ENCODE measurements around the gene DBET.
"Not testable (repeated sequence)": the region's sequence is repeated elsewhere in the genome, so short reads cannot be mapped to it uniquely, and the experiment has no call there.

The DBET gene

DNA sequence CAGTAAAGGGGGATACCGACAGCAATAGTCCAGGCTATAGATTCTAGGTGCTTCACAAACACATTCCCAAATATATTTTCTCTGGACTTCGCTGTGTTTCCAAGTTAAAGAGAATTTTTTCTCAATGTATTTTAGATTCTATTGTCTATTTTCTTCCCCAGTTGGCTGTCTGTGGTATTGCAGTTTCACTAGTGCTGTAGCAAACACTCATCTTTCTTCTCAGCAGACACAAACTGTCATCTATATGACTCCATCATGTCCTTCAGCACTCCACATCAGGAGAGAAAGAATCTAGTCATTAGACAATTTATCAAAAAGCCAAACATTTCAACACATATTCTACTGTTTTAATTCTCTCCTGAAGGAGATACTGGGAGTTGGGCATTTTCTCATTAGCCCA, at the start of gene DBET:
Gene DBET, plus strand, starts transcription at position 161 of the 400 bp plus-strand sequence.
- DNase-seq (ENCODE audit: low spot score), result not testable (repeated sequence)

DNA sequence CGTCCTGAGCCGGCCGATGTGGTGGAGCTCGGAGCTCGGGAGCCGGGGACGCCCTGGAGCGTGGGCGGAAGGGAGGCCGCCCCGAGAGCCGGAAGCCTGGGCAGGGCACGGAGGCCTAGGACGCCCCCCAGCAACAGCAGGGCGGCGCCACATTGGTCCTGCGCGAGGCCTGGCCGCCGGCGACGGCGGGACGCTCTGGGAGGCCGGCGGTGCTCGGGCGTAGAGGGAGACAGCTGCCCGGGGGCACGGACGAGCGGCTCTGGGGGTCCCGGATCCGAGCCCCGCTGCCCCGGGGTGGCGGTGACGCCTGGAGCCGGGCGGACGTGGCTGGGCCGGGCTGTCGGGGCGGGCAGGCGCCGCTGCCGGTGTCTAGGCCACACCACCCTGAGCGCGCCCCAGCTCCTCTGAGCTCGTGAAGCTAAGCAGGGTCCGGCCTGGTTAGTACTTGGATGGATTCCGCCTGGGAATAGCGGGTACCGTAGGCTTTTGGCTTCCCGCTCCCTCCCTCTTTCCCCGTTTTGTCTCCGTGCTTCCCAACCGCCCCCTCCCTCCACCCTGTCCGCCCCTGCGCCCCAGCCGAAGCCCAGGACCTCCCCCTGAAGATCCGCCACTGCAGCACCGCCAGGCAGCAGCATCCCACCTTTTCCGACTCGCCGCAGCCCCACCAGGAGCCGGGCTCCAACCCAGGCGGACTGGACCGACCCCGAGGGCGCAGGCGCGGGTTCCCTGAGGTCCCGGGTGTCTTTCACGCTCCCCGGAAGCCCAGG, 49.3 kb upstream of the DBET start:
- DNase-seq (ENCODE audit: low spot score), result no peak

DNA sequence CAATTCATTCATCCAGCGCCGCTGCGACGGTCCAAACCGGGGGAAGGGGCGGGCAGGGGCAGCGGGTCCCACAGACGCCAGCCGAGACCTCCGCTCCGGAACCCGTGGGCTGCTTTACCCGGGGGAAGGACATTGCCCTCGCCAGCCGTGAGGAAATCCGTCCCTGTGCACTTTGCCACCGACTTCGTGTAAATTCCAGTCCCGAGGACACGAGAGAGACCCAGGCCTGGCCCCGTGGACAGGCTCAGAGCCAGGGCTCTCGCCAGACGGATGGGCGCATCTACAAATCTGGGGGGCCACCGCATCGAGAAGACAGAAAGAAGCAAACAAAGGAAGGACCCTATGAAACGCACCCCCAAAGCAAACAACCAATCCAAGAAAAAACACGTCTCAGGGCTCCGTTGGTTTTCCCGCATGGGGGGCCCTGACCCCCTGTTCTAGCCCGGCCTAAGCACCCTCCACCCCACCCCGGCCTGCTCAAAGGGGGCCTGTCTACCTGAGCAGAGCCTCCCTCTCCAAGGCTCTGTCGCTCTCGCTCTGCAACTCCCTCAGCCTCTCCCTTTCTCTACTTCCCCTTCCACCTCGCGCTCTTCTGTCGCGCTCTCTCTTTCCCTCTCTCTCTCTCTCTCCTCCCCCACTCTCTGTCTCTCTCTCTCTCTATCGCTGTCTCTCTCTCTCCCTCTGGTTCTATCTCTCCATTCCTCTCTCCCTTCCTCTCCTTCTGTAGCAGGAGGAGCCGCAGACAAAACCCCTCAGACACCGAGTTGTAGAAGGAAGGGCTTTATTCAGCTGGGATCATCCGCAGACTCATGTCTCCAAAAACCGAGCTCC, 48.5 kb upstream of the DBET start:
- DNase-seq (ENCODE audit: low spot score), result no peak

DNA sequence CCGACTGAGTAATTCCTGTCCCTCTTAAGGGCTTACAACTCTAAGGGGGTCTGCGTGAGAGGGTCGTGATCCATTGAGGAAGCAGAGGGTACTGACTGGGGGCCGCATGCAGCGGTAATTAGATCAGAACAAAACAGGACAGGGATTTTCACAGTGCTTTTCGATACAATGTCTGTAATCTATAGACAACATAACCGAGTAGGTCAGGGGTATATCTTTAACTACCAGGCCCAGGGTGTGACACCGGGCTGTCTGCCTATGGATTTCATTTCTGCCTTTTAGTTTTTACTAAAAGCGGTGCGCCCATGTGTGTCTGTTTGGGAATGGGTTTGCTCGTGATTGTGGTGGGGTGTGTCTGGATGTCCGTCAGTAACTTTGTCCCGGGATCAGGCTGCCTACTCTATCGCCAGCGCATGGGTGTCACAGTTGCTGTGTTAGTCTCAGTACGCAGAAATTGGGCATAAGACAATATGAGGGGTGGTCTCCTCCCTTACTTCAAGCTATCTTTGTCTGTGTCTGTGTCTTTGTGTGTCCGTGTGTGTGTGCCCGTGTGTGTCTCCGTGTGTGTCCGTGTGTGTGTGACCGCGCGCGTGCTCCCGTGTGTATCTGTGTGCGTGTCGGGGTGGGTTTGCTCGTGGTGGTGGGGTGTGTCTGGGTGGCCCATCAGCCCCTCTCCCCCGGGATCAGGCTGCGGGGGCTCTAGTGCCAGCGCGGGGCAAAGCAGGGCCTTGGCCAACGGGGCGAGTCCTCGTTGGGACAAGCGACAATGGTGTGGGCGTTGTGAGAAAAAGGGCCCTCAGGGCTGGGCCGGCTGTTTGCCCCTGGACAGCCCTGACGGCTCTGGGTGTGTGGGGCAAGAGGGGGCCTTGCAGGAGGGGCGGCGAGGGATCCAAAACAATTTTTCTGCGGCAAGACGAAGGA, 47.7 kb upstream of the DBET start:
- DNase-seq (ENCODE audit: low spot score), result no peak

DNA sequence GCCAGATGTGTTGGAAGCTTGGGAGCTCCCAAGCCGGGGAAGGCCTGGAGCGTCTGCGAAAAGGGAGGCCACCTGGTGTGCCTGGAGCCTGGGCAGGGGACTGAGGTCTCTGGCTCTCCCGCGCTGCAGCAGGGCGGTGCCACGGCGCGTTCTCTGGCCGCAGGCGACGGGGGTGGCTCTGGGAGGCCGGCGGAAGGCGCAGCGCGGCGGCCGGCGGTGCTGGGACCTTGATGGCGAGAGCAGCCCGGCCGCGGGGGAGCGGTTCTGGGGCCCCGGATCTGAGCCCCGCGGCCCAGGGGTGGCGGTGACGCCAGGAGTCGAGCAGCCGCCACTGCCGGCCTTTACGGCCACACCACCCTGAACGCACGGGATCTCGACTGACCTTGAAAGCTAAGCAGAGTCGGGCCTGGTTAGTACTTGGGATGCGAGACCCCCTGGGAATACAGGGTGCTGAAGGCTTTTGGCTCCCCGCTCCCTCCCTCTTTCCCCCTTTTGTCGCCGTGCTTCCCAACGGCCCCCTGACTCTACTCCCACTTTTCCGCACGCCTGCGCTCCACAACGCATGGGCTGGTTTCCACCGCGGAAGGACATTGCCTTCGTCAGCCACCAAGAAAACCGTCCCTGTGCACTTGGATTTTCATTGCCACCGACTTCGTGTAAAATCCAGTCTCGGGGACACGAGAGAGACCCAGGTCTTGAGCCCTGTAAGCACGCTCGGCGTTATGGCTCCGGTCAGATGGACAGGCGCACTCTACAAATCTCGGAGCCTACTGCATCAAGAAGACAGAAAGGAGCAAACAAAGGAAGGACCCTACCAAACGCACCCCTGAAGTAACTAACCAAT, 46.7 kb upstream of the DBET start:
- no peak for DNase-seq (ENCODE audit: low spot score)

DNA sequence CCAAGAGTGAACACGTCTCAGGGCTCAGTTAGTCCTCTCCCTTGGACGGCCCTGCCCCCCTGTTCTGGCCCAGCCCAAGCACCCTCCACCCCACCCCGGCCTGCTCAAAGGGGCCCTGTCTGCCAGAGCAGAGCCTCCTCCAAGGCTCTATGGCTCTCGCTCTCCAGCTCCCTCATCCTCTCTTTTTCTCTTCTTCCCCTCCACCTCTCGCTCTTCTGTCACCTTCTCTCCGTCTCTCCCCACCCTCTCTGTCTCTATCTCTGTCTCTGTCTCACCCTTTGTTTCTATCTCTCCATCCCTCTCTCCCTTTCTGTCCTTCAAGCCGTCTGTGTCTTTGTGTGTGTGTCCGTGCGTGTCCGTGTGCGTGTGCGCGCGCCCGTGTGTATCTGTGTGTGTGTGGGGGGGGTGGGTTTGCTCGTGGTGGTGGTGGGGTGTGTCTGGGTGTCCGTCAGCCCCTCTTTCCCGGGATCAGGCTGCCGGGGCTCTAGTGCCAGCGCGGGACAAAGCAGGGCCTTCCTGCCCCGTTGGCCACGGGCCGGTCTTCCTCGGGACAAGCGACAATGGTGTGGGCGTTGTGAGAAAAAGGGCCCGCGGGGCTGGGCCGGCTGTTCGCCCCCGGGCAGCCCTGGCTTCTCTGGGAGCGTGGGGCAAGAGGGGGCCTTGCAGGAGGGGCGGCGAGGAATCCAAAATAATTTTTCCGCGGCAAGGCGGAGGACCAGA, 45.9 kb upstream of the DBET start:
- no peak for DNase-seq (ENCODE audit: low spot score)

DNA sequence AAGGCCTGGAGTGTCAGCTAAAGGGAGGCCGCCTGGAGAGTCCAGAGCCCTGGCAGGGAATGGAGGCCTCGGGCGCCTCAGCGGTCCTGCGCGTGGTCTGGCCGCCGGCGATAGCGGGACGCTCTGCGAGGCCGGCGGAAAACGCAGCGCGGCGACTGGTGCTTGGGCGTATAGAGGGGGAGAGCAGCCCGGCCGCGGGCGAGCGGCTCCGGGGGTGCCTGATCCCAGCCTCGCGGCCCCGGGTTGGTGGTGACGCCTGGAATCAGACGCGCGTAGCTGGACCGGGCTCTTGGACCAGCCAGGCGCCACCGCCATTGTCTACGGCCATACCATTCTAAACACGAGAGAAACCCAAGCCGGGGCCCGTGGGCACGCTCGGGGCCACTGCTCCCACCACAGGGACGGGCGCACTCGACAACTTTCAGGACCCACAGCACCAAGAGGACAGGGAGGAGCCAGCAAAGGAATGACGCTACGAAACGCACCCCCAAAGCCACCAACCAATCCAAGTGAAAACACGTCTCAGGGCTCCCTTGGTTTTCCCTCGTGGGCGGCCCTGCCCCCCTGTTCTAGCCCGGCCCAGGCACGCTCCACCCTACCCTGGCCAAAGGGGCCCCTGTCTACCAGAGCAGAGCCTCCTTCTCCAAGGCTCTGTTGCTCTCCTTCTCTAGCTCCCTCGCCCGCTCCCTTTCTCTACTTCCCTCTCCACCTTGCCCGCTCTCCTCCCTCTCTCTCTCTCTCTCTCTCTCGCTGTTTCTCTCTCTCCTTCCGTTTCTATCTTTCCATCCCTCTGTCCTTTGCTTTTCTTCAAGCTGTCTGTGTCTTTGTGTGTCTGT, 45.1 kb upstream of the DBET start:
- no peak for DNase-seq (ENCODE audit: low spot score)

DNA sequence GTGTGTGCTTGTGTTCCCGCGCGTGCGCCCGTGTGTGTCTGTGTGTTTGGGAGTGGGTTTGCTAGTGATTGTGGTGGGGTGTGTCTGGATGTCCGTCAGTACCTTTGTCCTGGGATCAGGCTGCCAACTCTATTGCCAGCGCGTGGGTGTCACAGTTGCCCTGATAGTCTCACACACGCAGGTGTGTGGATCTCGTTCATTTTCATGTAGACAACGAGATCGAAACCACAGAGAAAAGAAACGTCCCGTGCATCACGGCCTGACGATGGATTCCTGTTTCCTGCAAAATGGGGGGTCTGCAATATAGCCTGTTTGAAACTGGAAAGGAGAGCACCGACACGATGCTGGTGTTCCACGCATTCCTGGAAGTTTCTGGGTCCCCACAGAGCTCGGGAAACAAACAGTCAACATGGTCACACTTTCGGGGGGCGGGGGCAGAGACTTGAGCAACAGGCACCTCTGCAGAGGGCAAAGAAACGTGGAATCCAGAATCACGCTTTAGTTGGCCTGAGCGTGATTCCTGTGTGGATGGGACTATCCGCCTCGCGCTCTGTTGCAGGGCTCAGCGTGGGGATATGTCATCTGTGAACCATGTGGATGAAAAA, 44.3 kb upstream of the DBET start:
- DNase-seq (ENCODE audit: low spot score), result not testable (repeated sequence)

DNA sequence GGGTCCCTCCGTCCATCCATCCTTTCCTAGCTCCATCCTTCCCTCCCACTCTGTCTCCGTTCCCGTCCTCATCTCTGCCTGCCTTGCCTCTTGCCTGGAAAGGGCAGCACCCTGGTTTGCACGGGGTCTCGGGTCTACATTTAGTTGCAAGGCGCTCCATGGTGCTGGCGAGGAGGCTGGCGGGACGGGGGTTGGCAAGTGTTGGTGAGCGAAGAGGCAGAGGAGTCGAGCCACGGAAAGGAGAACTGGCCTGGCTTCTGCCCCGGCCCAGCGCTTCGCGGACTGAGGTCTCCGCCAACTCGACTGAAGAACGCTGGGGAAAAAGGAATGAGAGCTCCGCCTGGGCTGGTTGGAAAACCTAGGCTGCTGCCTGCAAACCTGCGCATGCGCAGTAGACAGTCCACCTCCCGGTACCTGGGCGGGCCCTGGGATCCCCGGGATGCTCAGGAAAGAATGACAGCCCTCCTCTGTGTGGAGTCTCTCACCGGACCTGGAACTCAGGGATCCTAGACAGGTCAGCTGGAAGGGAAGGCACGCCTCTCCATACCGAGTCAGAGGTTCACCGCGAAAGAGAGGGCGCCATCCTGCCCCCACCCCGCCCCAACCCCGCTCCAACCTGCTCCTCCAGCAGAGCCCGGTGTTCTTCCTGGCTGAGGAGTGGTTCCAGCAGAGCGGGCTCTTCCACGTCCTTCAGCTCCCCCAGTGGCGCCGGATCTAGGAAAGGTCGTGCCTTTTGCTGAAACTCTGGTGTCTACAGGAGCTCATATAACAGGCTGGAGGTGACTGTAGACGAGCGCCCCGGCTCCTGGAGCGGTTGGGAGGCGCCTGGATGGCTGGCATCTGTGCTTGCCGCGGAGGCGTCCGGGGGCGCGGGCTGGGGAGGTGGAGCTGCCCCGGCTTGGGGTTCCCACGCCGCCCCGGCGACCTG, 43.2 kb upstream of the DBET start:
- no peak for DNase-seq (ENCODE audit: low spot score)

DNA sequence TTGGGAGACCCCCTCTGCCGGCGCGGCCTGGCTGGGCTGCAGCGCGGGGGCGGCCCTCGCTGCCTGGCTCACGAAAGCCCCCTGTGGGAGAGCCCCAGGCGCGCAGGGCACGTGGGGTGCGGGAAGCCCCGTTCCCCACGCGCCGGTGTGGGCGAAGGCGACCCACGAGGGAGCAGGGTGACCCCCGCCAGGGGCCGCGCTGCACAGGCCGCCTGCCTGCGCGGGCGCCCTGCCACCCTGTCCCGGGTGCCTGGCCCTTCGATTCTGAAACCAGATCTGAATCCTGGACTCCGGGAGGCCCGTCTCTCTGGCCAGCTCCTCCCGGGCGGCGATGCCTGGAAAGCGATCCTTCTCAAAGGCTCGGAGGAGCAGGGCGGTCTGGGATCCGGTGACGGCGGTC, 42.3 kb upstream of the DBET start:
- DNase-seq (ENCODE audit: low spot score), result not testable (repeated sequence)

DNA sequence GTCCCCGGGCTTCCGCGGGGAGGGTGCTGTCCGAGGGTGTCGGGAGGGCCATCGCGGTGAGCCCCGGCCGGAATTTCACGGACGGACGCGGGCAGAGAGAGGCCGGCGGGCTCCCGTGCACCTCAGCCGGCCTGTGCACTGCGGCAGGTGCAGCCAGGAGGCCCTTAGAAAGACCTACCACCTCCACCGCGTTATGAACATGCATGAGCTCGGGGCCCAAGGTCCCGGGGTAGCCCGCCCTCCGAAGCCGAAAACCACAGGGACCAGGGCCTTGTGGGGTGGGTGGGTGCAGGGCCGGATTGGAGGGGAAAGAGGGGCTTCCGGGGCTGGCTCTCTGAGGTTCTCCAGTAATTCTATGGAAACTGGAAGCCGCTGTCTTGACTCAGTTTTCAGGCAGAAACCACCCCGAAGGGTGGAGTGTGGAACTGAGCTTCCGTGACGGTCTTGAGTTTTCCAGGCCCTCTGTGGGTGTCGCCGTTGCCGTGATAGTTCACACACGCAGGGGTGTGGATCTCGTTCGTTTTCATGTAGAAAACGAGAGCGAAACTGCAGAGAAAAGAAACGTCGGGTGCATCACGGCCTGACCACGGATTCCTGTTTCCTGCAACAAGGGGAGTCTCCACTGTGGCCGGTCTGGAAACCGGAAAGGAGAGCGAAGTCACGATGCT, 41.6 kb upstream of the DBET start:
- DNase-seq (ENCODE audit: low spot score), result not testable (repeated sequence)

DNA sequence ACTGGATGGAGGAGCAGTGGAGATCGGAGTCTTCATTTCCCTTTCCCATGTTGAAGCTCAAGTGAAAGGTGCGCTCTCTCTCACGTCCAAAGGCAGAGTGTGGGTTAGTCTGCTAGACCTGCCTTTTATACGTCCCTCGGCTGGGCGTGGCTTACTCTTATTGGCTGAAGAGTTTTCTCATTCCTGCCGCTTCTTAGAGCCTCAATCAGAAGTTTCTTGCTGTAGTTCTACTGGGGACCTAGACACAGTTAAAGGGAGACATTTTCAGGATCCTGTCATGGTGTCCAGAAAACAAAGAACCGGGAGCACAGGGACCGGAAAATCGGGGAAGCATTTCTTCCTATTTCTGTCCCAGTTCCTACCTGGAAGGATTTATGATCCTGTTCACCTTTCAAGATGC, 37.1 kb upstream of the DBET start, which contains the start of gene FRG2:
Gene FRG2, minus strand, starts transcription at position 101 of the 400 bp plus-strand sequence. Its CDS starts 52 bp downstream, at position 49.
- DNase-seq (ENCODE audit: low spot score), result not testable (repeated sequence)

DNA sequence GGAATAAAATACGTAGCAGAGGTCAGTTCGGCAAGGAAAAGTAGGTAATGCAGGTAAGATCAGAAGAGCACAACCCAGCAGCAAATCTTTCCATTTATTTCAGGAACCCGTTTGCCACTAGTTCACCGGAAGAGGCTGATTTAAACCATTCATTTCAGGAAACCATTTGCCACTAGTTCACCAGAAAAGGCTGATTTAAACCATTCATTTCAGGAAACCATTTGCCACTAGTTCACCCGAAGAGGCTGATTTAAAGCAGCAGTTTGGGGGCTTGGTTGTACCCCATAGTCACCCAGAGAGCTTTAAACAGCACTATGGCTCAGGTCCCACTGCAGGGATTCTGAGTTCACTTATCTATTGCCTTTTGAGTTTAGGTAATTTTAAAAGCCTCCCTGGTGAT, 33.0 kb upstream of the DBET start:
- not testable (repeated sequence) for DNase-seq (ENCODE audit: low spot score)

DNA sequence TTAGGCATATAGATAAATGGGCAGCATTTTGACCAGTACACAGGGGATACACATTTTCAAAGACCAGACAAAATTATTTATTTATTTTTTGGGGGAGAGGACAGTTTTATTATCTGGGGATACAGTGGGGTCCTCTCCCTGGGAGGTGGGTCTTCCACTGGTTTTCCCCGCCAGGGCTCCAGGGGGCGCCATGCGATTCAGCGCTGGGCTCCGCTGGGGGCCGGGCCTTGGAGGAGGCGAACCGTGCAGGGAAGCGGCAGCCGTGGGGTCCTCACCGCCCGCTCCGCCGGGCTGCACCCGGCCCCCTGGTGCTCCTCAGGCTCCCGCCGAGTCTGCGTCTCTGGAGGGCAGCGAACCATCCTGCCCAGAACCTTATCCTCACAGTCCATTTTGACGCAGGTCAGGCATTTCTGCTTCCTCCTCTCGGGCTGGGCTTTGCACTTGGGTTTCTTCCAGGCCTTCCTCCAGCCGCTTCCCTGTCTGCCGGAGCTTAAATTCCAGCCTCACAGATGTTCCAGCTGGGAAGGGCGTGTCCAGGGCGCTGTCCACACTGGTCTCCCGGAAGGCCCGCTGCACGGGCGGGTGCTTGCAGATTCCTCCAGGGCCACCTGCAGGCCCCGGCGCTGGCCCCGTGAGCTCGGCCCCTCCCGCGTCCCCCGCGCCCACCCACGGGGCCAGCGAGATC, 26.5 kb upstream of the DBET start:
- not testable (repeated sequence) for DNase-seq (ENCODE audit: low spot score)

DNA sequence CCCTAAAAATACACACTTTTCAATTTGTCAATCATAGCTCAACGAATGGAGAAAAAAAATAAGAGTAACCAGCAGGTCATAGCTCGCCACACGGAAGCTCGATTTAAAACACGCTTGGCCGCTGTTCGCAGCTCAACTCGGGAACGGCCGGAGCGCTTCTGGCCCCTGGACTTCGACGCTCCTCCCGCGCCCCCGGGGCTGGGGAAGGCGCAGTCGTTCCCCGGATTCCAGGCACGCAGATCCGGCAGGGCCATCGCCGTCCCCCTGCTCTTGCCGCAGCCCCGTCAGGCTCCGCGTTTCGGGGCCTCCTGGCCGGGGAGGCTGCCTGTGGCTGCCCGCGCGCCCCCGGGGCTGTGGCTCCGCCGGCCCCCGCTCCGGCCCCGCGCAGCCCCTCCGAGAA, 23.4 kb upstream of the DBET start:
- DNase-seq (ENCODE audit: low spot score), result not testable (repeated sequence)

DNA sequence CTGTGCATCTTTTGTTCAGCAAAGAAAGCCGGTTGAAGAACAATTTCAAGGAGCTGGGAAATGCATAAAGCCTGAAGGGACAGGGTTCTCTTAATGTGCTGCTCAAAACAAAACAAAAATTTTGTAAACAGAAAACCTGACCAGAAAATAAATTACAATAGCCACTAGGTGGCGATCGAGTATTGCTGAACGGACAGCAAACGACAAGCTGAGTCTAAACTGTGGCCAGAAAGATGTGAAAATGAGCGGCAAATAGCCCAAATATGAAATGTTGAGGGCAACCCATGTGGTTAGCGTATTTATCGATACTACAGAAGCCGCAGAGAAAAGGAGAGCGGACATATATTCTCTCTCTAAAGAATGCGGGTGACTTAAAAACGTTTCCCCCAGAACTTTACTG, 16.7 kb upstream of the DBET start:
- not testable (repeated sequence) for DNase-seq (ENCODE audit: low spot score)
